Stimulated activated CD8-positive, alpha-beta memory T cell treated with anti-CD3 and anti-CD28 coated beads, Interleukin-2, amount 100 ng/mL, for 48 hours (primary cell): Measurements from ENCODE around the gene SLC22A23.
"Not testable (repeated sequence)": the region's sequence is repeated elsewhere in the genome, so short reads cannot be mapped to it uniquely, and the experiment has no call there.

Experiments used
- DNase-seq, 2 donors: peaks; one replicate each; pipeline ENCODE4 v3.0.0-alpha.2; 2020; ENCODE audit warnings: low read depth in 2 of 2

The SLC22A23 gene

DNA sequence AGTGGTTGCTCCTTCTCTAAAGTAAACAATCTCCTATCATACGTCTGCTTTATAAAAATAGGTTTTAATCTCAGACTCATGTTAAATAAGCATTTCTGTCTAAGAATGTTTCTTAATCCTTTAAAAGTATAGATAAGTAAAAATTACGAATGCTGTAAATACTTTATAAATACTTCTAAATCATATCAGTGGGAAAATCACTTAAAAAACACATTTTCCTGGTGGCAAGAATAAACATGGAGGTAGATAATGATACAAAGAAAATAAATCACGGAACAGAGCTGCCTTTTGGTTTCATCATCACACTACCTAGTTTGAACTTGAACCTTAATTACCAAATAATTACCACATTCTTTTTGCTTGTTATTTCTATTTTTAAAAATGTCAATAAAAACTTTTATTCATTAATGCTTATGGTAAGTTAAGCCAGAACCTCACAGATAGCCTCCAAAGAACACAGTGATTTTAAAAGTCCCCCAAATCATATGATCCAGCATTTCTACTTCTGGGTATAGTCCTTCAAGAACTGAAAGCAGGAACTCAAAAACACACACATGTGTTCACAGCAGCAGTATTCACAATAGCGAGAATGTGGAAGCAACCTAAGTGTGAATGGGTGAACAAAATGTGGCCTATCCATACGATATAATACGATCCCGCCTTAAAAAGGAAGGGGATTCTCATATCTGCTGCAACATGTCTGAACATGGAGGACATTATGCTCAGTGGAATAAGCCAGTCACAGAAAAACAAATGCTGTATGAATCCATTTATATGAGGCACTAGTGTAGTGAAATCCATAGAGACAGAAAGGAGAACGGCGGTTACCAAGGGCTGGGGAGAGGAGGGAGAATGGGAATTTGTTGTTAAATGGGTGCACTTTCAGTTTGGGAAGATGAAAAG is 72.4 kb downstream of the SLC22A23 start:
- DNase-seq = no peak

DNA sequence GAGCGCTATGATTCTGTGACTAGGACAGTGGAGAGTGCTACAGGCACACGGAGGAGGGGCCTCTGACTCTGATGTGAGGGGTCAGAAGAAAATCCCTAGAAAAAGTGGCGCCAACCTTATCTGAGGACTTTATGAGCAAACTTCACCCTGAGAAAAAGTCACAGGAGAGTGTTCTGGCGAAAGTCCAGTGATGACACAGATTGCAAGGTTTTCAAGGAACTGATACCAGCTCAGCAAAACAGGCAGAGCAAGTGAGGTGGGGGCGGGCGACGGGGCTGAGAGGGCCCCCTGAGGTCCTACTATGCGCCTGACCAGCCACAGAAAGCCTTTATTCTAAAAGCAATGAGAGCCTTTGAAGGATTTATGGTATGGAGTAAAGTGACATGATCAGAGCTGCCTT is 73.3 kb downstream of the SLC22A23 start:
- no peak for DNase-seq

DNA sequence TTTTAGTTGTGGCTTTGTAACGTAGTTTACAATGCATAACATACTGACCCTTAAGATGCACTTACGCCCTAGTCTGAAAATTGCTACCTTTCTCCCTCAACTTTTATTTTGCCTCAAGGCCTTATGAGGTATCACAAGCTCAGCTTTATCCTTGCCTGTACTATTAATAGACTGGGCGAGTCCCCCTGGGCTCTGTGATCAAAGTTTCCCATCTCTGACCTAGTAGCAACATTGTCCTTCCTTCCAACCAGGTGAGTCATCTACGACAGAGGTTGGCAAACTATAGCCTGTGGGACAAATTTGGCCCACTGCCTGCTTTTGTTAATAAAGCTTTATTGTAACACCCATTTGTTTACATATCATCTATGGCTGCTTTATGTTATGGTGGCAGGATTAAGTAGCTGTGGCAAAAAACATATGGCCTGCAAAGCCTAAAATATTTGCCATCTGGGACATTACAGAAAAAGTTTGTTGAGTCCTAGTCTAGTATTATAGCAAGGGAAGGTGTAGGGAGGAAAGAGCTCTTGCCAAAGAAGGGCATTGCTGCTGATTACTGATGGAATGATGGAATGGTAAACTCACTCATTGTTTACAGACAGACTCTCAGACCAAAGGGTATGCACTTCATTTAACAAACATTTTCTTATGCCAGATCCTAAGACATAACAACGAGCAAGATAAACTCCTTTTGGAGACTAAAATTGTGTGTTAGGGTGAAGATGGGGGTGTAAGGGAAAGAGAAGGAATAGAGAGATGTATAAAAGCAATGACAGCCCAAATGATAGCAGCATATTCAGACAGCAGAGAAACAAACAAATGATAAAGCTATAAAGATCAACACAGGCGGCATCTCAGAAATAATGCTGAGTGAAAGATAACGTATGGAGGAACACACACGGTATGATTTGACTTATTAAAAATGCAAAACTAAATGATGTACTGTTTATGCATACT is 74.2 kb downstream of the SLC22A23 start:
- DNase-seq = no peak

DNA sequence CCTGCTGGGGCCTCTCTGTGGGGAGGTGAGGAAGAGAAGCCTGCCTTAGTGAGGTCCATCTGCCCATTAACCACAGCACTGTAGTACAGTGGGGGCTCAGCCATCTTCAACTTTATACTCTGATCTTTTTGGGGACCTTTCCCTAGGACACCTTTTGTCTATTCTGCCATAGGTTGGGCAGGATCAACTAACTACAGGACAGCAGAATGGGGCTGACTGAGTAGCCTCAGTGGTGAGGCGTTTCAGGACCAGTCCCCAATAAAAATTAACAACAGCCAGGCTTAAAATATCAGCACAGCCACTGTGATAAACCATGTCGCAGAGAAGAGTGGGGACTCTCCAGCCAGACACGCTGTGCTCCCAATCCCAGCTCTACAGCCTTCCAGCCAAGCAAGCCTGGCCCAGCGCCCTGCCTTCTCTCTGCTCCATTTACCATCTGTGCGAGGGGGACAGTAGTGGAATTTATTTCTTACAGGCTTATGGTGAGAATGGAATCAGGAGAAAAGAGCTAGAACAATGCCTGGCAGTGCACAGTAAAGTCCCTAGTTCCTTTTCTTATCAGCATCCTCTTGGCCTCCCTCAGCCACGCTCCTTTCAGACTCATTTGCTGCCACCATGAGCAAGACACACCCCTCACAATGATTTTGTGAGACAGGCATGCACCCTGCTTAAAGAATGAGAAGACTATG is 75.5 kb downstream of the SLC22A23 start:
- no peak for DNase-seq

DNA sequence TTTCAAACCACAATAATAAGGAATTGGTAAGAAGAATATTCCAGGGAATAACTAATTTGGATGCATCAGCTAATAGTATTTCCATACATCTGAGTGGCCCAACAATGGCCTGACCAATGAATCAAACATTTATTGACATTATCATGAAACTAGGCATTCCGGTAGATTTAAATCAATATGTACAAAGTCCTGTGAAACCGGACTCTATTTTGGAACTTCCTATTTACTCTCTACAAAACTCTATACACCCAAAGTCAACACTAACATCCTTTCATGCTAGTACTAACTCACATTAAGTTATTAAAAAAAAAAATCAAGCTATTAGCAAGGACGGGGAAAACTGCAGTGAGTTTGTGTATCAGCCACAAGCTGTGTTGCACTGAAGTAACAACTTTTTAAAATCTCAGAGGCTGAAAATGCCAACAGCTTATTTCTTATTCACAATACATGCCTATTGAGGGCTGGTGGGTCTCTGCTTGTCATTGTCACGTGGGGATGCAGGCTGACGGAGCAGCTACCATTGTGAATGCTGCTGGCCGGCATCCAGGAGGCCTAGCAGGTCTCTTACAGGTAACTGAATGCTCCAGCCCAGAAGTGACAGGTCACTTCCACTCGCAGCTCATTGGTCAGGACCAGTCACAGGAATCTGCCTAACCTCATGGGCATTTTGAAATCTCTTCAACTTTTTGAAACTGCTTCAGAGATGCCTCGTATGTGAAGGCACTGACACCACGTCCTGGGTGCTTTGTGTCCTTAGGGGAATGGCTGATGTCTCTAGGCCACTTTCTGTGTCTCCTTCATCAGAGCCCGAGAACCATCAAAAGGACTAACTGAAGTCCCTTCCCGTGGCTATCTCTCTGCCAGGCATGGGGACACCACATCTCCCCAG is 76.3 kb downstream of the SLC22A23 start:
- no peak for DNase-seq

DNA sequence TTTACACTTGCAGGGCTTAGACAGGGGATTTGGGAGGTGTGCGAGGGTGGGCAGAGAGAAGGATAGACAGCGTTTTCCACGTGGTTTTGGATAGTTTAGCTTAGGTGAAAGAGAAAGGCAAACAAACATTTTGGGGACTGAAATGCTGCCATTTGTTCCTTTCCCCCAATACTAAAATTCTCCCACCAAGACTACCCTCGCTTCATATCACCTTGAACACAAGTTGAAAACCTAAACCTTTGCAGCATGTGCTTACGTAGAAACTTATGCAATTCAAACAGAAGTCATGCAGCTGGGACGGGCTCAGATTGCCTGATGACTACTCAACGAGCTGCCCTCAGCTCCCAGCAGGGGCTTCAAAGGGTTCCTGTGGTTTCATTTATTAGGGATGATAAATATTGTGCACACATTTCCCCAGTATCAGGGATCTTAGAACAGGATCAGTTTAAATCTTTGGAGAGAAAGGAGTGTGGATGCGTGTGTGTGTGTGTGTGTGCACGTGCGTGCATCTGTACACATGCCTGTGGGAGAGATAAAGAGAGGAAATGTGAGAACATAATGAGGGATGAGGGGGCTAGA is 77.3 kb downstream of the SLC22A23 start:
- DNase-seq = no peak

DNA sequence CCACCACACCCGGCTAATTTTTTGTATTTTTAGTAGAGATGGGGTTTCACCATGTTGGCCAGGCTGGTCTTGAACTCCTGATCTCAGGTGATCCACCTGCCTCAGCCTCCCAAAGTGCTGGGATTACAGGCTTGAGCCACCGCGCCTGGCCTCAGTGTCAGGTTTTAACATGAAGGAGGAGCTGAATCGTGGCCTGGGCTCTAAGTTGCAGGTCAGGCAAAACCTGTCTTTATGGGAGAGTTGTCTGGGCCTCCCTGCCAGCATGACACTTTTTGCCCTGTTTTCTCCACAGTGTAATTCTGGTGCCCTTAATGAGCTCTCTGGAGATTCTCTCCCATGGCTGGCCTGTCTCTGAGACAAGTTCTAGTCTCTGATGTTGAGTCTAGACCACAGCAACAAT is 78.0 kb downstream of the SLC22A23 start:
- DNase-seq = not testable (repeated sequence)

DNA sequence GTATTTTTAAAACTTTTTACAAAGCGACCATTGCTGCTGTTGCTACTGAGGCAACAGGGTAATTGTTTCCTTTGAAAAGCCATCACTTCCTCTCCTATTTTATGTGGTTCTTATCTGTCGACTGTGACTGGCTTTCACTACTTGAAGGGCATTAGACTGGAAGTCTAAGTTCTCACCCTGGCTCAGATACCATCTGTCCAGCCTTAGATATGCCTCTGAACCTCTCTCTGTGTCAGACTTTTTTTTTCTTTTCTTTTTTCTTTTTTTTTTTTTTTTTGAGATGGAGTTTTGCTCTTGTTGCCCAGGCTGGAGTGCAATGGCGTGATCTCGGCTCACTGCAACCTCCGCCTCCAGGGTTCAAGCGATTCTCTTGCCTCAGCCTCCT is 78.5 kb downstream of the SLC22A23 start:
- DNase-seq = not testable (repeated sequence)

DNA sequence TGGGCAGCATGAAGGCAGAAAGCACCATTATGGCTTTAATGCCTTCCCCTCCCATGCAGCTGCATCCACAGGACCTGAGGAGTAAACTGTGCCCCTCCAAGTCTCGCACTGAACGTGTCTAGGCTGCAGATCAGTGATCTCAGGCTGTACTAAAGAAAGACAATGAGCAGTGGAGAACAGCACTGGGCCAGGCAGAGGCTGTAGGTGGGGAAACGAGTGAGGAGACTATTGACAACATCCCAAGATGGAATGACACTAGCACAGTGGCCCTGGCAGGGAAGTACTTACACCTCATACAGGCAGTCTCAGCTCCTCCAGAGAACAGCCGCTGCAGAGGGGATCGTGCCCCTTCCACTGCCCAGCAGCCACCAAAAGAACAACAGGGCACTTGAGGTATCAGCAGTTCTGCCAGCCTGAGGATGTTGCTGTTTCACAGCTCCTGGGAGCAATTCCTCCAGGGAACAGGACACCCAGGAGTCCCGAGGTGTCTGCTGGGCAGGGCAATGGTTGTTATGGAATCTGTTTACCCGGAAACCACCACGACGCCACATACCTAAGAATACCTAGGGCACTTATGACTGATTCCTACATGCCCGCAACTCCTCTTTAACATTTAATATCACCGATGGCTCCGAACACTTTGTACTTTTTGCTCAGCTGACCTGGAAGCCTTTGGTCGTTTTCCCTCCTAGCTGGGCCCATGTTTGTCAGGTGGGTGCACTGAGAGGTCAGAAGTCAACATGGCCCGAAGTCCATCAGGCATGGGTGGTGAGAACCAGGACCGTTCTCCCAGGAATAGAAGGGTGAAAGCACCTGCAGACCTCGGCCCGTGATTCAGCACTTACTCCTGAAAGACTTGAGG is 79.1 kb downstream of the SLC22A23 start:
- no peak for DNase-seq

DNA sequence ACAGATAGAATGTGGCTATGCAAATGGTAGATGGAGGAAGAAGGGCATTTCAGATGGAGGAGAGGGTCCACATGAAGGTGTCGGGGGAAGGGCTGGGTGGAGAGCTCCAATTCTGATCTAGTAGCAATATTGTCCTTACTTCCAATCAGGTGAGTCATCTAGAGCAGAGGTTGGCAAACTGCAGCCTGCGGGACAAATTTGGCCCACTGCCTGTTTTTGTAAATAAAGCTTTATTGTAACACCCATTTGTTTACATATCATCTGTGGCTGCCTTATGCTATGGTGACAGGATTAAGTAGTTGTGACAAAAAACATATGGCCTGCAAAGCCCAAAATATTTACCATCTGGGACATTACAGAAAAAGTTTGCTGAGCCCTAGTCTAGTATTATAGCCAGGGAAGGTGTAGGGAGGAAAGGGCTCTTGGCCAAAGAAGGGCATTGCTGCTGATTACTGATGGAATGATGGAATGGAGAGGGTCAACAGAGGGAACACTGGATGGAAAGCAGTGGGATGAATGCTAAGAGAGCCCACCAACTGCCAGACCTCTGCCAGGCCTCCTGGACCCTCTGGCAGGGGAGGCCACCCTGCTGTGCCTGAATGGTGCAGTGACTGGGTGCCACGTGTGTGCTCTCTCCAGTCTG is 79.8 kb downstream of the SLC22A23 start:
- no peak for DNase-seq

DNA sequence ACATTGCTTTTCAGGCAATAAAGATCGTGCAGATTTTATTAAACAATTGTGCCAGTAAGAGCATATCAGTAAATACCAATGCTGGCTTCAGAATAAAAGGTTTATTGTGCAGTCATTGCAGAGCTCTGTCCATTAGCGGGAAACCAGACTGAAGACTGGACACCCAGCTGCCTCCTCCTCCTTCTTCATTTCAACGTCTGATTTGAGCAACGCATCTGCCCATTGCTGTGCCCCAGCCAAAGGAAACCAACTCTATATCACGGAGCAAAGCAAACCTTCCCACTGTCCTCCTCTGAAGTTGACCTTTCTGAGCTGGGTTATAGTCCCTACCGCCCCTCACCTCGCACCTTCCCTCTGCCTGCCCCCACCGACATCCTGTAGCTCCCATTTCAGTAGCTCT is 80.8 kb downstream of the SLC22A23 start:
- DNase-seq = no peak

DNA sequence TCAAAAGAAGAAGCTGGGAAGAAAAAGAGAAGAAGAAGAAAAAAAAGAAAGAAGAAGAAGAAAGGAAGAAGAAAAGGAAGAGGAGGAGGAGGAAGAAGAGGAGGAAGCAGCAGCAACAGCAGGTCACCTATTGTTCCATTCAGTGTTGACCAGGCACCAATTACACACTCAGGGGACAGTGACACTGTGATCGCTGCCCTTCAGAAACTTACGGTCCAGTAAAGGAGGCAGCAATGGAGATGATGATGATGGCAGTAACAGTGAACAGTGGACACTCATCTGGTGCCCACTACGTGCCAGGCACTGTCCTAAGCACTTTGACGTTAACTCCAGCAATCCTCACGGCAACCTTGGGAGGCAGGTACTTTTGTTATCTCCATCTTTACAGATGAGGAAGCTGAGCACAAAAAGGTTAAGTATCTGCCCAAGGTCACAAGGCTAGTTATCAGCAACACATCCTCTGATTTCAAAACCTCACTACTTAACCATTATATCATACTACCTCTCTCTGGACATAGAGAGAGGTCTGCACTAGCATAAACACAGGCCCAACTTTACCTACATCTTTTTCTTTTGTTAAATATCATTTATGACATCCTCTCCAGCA is 83.2 kb downstream of the SLC22A23 start:
- DNase-seq = no peak

DNA sequence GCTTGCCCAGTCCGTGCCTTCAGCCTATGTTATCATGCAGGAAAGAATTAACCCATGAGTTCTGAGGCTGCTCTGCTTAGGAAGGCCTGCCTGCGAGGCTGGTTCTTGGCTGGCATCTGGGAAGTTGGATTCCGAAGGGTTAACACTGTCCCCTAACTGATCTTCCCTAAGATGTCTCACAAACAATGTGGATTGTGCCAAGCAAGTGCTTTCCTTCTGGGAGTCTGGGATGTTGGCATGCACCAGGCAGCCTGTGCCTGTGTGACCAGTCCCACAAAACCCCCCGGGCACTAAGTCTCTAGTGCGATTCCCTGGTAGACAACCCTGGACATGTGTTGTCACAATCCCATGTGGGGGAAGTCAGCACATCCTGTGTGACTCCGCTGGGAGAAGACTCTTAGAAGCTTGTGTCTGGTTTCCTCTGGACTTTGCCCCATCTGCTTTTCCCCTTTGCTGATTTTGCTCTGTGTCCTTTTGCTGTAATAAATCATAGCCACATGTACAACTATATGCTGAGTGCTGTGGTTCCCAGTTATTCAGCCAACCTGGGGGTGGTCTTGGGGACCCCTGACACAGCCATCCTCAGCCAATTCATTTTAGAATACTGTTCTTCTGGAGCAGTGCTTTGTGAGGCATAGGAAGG is 83.8 kb downstream of the SLC22A23 start:
- no peak for DNase-seq

DNA sequence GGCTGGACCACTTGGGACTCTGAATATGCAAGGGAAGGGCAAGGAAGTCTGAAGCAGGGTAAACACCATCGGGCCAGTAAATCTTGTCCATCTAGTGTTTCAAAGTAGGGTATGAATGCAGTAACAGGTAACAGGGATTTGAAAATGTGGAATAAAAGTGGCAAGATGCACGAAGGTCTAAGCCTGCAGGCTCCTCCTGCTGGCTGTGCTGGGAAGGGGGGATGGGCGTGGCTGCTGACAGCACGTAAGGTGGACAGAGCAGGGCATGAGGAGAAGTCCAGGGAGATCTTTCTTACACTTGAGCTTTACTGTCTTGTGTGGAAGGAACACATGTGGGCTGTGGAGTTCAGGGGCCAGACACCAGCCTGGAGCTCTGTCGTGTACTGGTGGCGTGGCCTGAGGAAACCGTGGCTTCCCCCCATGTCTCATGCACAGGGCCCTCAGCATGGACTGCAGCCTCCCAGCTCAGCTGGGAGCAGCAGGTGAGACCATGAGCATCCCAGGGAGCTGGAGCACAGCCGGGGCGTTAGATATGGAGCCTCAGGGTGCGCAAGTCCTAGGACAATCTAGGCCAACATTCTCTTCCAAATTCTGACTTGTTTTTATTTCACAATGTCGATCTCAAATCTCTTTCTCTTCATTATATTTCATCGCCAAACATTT is 84.5 kb downstream of the SLC22A23 start:
- DNase-seq = no peak

DNA sequence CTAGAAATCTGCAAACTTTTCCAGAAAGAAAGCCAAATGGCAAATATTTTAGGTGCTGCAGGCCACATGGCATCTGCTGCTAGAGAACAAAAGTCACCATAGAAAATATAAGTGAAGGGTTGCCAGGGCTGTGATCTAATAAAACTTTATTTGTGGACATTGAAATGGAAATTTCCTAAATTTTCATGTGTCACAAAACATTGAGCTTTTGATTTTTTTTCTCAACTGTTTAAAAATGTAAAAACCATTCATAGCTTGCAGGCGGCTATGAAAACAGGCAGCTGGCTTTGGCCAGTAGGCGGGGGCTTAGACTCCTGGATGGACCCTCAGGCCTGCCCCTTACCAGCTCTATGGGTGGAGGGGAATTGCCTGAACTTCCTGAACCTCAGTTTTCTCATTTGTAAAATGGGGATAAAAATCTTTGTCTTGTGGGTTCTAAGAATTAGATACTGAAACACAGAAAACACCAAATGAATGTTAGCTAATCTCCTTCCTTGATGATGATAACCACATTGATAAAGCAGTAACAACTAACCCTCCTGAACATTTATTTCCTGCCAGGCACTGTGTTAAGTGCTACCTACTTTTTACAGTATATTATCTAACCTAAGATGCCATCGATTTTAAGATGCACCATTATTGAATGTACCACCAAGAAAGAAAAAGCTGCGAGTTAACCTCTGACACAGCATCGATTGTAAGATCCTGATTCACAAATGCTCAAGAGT is 85.5 kb downstream of the SLC22A23 start:
- DNase-seq = no peak

DNA sequence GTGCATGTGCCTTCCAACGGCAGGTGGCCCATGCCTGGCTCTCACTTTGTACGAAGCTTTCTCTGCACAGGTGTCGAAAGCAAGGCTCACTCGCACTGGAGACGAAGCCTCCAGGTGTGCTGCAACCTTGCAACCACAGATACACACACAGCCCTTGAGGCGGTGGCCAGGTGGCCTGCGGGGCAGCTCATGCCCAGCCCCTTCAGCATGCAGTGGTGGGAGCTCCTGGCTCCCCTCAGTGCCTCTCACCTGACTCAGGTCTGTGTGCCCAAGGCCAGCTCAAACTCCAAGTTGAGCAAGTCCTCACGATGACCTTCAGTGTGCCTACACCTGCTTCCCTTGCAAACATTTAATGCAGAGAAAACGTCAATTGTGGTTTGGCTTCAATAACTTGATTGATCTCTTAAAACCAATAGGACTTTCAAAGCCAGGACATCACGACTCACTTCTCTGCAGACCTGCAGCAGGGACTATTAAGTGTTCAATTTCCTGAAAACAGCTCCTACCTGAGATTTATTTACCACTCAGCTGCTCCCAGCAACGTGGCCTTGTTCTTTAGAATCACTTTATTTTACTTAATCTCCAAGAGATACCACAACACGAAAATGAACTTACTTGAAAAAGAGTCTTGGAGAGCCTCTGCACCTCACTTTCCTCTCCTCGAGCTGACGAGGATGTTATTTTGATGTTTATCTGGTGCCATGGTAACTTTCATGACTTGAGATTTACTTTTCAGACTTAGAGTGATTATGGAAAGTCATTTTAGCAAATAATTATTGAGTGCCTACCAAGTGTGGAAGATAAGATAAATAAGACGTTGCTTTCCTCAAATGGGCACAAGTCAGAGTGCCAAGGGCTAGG is 86.3 kb downstream of the SLC22A23 start:
- DNase-seq = no peak
